Loucy (cell line): ENCODE data around the gene PITRM1.
A peak's percentile ranks its signal among the peaks of the same experiment; 100 is the strongest.

Experiments
- H2AFZ ChIP-seq: fragments of 200-600 bp; sonication (generic); 2 replicates; pipeline ENCODE4 v1.6.0; 2016; ENCODE audit warnings: antibody characterized with exemption, mild to moderate bottlenecking, low read length, moderate library complexity
- H3F3A ChIP-seq: fragments of 200-600 bp; 2 replicates; pipeline ENCODE4 v1.6.0; 2016; ENCODE audit warnings: antibody characterized with exemption, low read depth, mild to moderate bottlenecking
- H3K27me3 ChIP-seq: fragments of 200-600 bp; sonication (generic); 2 replicates; pipeline ENCODE4 v1.6.1; 2014; ENCODE audit warnings: low read length, mild to moderate bottlenecking; ENCODE audit not compliant: insufficient read depth, poor library complexity, severe bottlenecking
- H3K36me3 ChIP-seq: fragments of 200-600 bp; sonication (generic); 2 replicates; pipeline ENCODE4 v1.6.1; 2016; ENCODE audit warnings: low read length; ENCODE audit not compliant: insufficient read depth
- H3K4me1 ChIP-seq: fragments of 200-600 bp; sonication (generic); 2 replicates; pipeline ENCODE4 v1.5.1; 2014; ENCODE audit warnings: low read length, mild to moderate bottlenecking; ENCODE audit not compliant: insufficient read depth, poor library complexity, severe bottlenecking
- H3K4me2 ChIP-seq: fragments of 200-600 bp; sonication (generic); 2 replicates; pipeline ENCODE4 v1.6.0; 2014; ENCODE audit warnings: antibody characterized with exemption, low read length, low read depth, mild to moderate bottlenecking; ENCODE audit not compliant: poor library complexity, severe bottlenecking
- H3K4me3 ChIP-seq: fragments of 200-600 bp; sonication (generic); 2 replicates; pipeline ENCODE4 v1.5.1; 2014; ENCODE audit warnings: low read length, mild to moderate bottlenecking, mixed read lengths; ENCODE audit not compliant: poor library complexity, severe bottlenecking
- H3K79me2 ChIP-seq: fragments of 200-600 bp; sonication (generic); 2 replicates; pipeline ENCODE4 v1.6.1; 2014; ENCODE audit warnings: low read length; ENCODE audit not compliant: insufficient read depth
- H3K9ac ChIP-seq: fragments of 200-600 bp; sonication (generic); 2 replicates; pipeline ENCODE4 v1.6.0; 2014; ENCODE audit warnings: mild to moderate bottlenecking, low read depth, low read length, moderate library complexity; ENCODE audit not compliant: poor library complexity, severe bottlenecking
- H3K9me2 ChIP-seq: fragments of 200-600 bp; sonication (generic); replicated peaks from 2 replicates; pipeline ENCODE4 v1.6.1; 2016; ENCODE audit warnings: low read depth, low read length, mixed read lengths
- H3K9me3 ChIP-seq: fragments of 200-600 bp; sonication (generic); 2 replicates; pipeline ENCODE4 v1.6.1; 2014; ENCODE audit warnings: mild to moderate bottlenecking, antibody characterized with exemption, low read length, low read depth; ENCODE audit not compliant: insufficient read depth
- H4K20me1 ChIP-seq: fragments of 200-600 bp; sonication (generic); 2 replicates; pipeline ENCODE4 v1.6.0; 2014; ENCODE audit warnings: antibody characterized with exemption, low read length, mild to moderate bottlenecking; ENCODE audit not compliant: insufficient read depth, poor library complexity, severe bottlenecking
- CTCF ChIP-seq: fragments of 200-600 bp; sonication (generic); conservative IDR thresholded peaks from 2 replicates; pipeline ENCODE4 v1.5.1; 2014; ENCODE audit warnings: mild to moderate bottlenecking, antibody characterized with exemption, low read length
- EZH2phosphoT487 ChIP-seq: fragments of 200-600 bp; IDR thresholded peaks from 2 replicates; pipeline ENCODE4 v1.6.1; 2018; ENCODE audit warnings: antibody characterized with exemption, mild to moderate bottlenecking, moderate library complexity, borderline replicate concordance

PITRM1 gene

GRCh38 chr10:3096149-3096548, 76.4 kb downstream of the PITRM1 start:
- no peak overlapping the region for H3K9ac ChIP-seq
- H3F3A ChIP-seq, result peaks cover 9% of the 10 kb centered on the region; the same call in 1 of the 2 replicates
- peak overlapping the region; percentile 66 for H3K4me2 ChIP-seq
- peaks cover 73% of the 10 kb centered on the region for H3K36me3 ChIP-seq
- peak overlapping the region; percentile 24 for H3K4me3 ChIP-seq
- no peak overlapping the region for H2AFZ ChIP-seq
- H4K20me1 ChIP-seq, result peaks cover 88% of the 10 kb centered on the region
- H3K27me3 ChIP-seq, result no peaks in the 10 kb centered on the region
- TF ChIP-seq EZH2phosphoT487 (no peak), CTCF (no peak)
- no peaks in the 10 kb centered on the region for H3K9me3 ChIP-seq
- H3K79me2 ChIP-seq, result peaks cover 98% of the 10 kb centered on the region
- H3K9me2 ChIP-seq, result no peaks in the 10 kb centered on the region
- peaks cover 40% of the 10 kb centered on the region for H3K4me1 ChIP-seq

- no peaks in the 10 kb centered on the region for H3K27me3 ChIP-seq
- H3K4me3 ChIP-seq, result peak overlapping the region; percentile 55
- peaks cover 98% of the 10 kb centered on the region for H3K79me2 ChIP-seq
- TF ChIP-seq EZH2phosphoT487, result no peak
- no peak for TF ChIP-seq CTCF
- peaks cover 73% of the 10 kb centered on the region for H3K36me3 ChIP-seq
- H3K9me3 ChIP-seq, result no peaks in the 10 kb centered on the region
- peaks cover 89% of the 10 kb centered on the region for H4K20me1 ChIP-seq
- H3F3A ChIP-seq, result peaks cover 9% of the 10 kb centered on the region; the same call in 1 of the 2 replicates
- no peaks in the 10 kb centered on the region for H3K9me2 ChIP-seq
- peak overlapping the region; percentile 66 for H3K4me2 ChIP-seq
- peaks cover 40% of the 10 kb centered on the region for H3K4me1 ChIP-seq
- H3K9ac ChIP-seq, result peak overlapping the region; percentile 49
- no peak overlapping the region for H2AFZ ChIP-seq
Measured at GRCh38 chr10:3095373-3096139, 77.0 kb downstream of the PITRM1 start.

GRCh38 chr10:3094609-3095036, 78.0 kb downstream of the PITRM1 start:
- peaks cover 9% of the 10 kb centered on the region; the same call in 1 of the 2 replicates for H3F3A ChIP-seq
- peaks cover 73% of the 10 kb centered on the region; the same call in 1 of the 2 replicates for H3K36me3 ChIP-seq
- peaks cover 91% of the 10 kb centered on the region for H4K20me1 ChIP-seq
- H3K4me2 ChIP-seq, result peak overlapping the region; percentile 66
- peaks cover 40% of the 10 kb centered on the region for H3K4me1 ChIP-seq
- TF ChIP-seq EZH2phosphoT487 (no peak), CTCF (no peak)
- no peak overlapping the region for H2AFZ ChIP-seq
- H3K9ac ChIP-seq, result peak overlapping the region; percentile 49
- no peaks in the 10 kb centered on the region for H3K9me3 ChIP-seq
- H3K9me2 ChIP-seq, result no peaks in the 10 kb centered on the region
- H3K4me3 ChIP-seq, result peak overlapping the region; percentile 55
- H3K79me2 ChIP-seq, result peaks cover 98% of the 10 kb centered on the region
- no peaks in the 10 kb centered on the region for H3K27me3 ChIP-seq
